SH-SY5Y (cell line): ENCODE data around the gene CACTIN.

Experiments used
- GATA2 ChIP-seq: IDR thresholded peaks from 2 replicates; pipeline ENCODE4 v1.6.1; 2011; ENCODE audit warnings: mild to moderate bottlenecking, low read depth, low read length
- GATA3 ChIP-seq: IDR thresholded peaks from 2 replicates; pipeline ENCODE4 v1.6.1; 2011; ENCODE audit warnings: low read depth, mild to moderate bottlenecking, low read length, moderate library complexity

GRCh38 chr19:3605361-3605760 lies 21.2 kb downstream of the CACTIN start:
- TF ChIP-seq GATA3 (no peak), GATA2 (no peak)
